Stimulated activated naive CD8-positive, alpha-beta T cell treated with anti-CD3 and anti-CD28 coated beads, Interleukin-15, amount 100 ng/mL, for 72 hours (primary cell): ENCODE measurements around the gene KLLN.
"Not testable (repeated sequence)": the region's sequence is repeated elsewhere in the genome, so short reads cannot be mapped to it uniquely, and the experiment has no call there.

Experiments used
- ATAC-seq: fragments of 150-1000 bp; cut with Tn5 transposase; 2 replicates; pipeline ENCODE4 v1.10.0; 2021; ENCODE audit warnings: mild to moderate bottlenecking, moderate library complexity
- DNase-seq, 2 donors: peaks; one replicate each; pipeline ENCODE4 v3.0.0; 2021 to 2022
- H3K27ac Mint-ChIP-seq, 2 donors: one replicate each; pipeline ENCODE4 v1.8.0; 2022; ENCODE audit warnings: mild to moderate bottlenecking in 2 of 2, mixed read lengths in 2 of 2, moderate library complexity in 2 of 2
- H3K27me3 Mint-ChIP-seq: one replicate; pipeline ENCODE4 v1.8.0; 2022; ENCODE audit warnings: mixed read lengths
- H3K4me1 Mint-ChIP-seq: one replicate; pipeline ENCODE4 v1.8.0; 2022; ENCODE audit warnings: mild to moderate bottlenecking, mixed read lengths
- H3K4me3 Mint-ChIP-seq, 2 donors: one replicate each; pipeline ENCODE4 v1.8.0; 2022; ENCODE audit warnings: mild to moderate bottlenecking in 2 of 2, mixed read lengths in 2 of 2, moderate library complexity in 1 of 2
- H3K9me3 Mint-ChIP-seq, 2 donors: one replicate each; pipeline ENCODE4 v1.8.0; 2022; ENCODE audit warnings: mixed read lengths in 2 of 2

KLLN gene

GRCh38 chr10:87863053-87863943 lies at the start of gene KLLN, which contains the start of gene PTEN:
Gene KLLN, minus strand, starts transcription at chr10:87863533. Its CDS starts 1,046 bp downstream, at chr10:87862487.
Gene PTEN, plus strand, starts transcription at chr10:87863625. Its CDS starts 845 bp downstream, at chr10:87864470.
- peaks cover 25% of the 10 kb centered on the region for H3K4me1 Mint-ChIP-seq
- H3K27ac Mint-ChIP-seq: peak within 1 kb of the TSS; percentile 96 to 98

GRCh38 chr10:87903396-87903795 lies 40.1 kb upstream of the KLLN start:
- H3K9me3 Mint-ChIP-seq: peaks cover 24 to 29% of the 10 kb centered on the region in 2 donors
- not testable (repeated sequence) for H3K27ac Mint-ChIP-seq, H3K4me3 Mint-ChIP-seq, DNase-seq, ATAC-seq, H3K27me3 Mint-ChIP-seq
- peaks cover 37% of the 10 kb centered on the region for H3K4me1 Mint-ChIP-seq

More at GRCh38 chr10:87863053-87863943, at the start of gene KLLN, which contains the start of gene PTEN:
- Mint-ChIP-seq H3K27me3 (no peaks in the 10 kb centered on the region), H3K9me3 (no peaks in the 10 kb centered on the region), H3K4me3 (peak within 1 kb of the TSS; percentile 97 to 98)
- ATAC-seq (peak; percentile 74), DNase-seq (peak; percentile 87 to 88)

- ATAC-seq, H3K27me3 Mint-ChIP-seq, H3K4me3 Mint-ChIP-seq, H3K27ac Mint-ChIP-seq, DNase-seq: not testable (repeated sequence)
- H3K4me1 Mint-ChIP-seq: peaks cover 33% of the 10 kb centered on the region
- peaks cover 24 to 27% of the 10 kb centered on the region in 2 donors for H3K9me3 Mint-ChIP-seq
Observed at GRCh38 chr10:87897957-87898356, 34.6 kb upstream of the KLLN start.

- Mint-ChIP-seq H3K9me3 (peaks cover 10 to 12% of the 10 kb centered on the region in 2 donors), H3K4me3 (no peak overlapping the region), H3K4me1 (peaks cover 43% of the 10 kb centered on the region), H3K27me3 (no peaks in the 10 kb centered on the region), H3K27ac (no peak overlapping the region)
- ATAC-seq (no peak), DNase-seq (no peak)
Observed at GRCh38 chr10:87896216-87896615, 32.9 kb upstream of the KLLN start.

- H3K27me3 Mint-ChIP-seq: no peaks in the 10 kb centered on the region
- H3K4me3 Mint-ChIP-seq: no peak overlapping the region
- H3K4me1 Mint-ChIP-seq: peaks cover 37% of the 10 kb centered on the region
- H3K9me3 Mint-ChIP-seq: peaks cover 2 to 7% of the 10 kb centered on the region in 2 donors
- DNase-seq: no peak
- H3K27ac Mint-ChIP-seq: no peak overlapping the region
- ATAC-seq: no peak
Observed at GRCh38 chr10:87895430-87895829, 32.1 kb upstream of the KLLN start.

- no peak for ATAC-seq
- Mint-ChIP-seq H3K27ac (no peak overlapping the region), H3K27me3 (no peaks in the 10 kb centered on the region), H3K4me3 (no peak overlapping the region), H3K4me1 (peaks cover 22% of the 10 kb centered on the region), H3K9me3 (peaks cover 9 to 21% of the 10 kb centered on the region in 2 donors)
- no peak for DNase-seq
Observed at GRCh38 chr10:87887548-87888289, 24.4 kb upstream of the KLLN start.

- Mint-ChIP-seq H3K4me3 (no peak overlapping the region), H3K9me3 (peaks cover 9 to 21% of the 10 kb centered on the region in 2 donors), H3K27me3 (no peaks in the 10 kb centered on the region), H3K4me1 (peaks cover 22% of the 10 kb centered on the region), H3K27ac (no peak overlapping the region)
- DNase-seq (no peak), ATAC-seq (no peak)
Observed at GRCh38 chr10:87887146-87887545, 23.8 kb upstream of the KLLN start.

- ATAC-seq: no peak
- H3K9me3 Mint-ChIP-seq: peaks cover 9 to 21% of the 10 kb centered on the region in 2 donors
- H3K27me3 Mint-ChIP-seq: no peaks in the 10 kb centered on the region
- no peak overlapping the region for H3K27ac Mint-ChIP-seq
- no peak for DNase-seq
- peaks cover 26% of the 10 kb centered on the region for H3K4me1 Mint-ChIP-seq
- no peak overlapping the region for H3K4me3 Mint-ChIP-seq
Observed at GRCh38 chr10:87886635-87887034, 23.3 kb upstream of the KLLN start.

- Mint-ChIP-seq H3K27ac (no peak overlapping the region), H3K27me3 (no peaks in the 10 kb centered on the region), H3K4me3 (no peak overlapping the region), H3K4me1 (peaks cover 35% of the 10 kb centered on the region), H3K9me3 (peaks cover 9 to 21% of the 10 kb centered on the region in 2 donors)
- DNase-seq (no peak), ATAC-seq (no peak)
Observed at GRCh38 chr10:87882555-87883294, 19.4 kb upstream of the KLLN start.

- ATAC-seq, H3K9me3 Mint-ChIP-seq, H3K27me3 Mint-ChIP-seq, H3K27ac Mint-ChIP-seq, DNase-seq: not testable (repeated sequence)
- H3K4me1 Mint-ChIP-seq: peaks cover 26% of the 10 kb centered on the region
- H3K4me3 Mint-ChIP-seq: peak overlapping the region in 1 of 2 donors; percentile 49
Observed at GRCh38 chr10:87881373-87882059, 18.2 kb upstream of the KLLN start.

GRCh38 chr10:87880336-87880735 lies 17.0 kb upstream of the KLLN start:
- Mint-ChIP-seq H3K27me3 (no peaks in the 10 kb centered on the region), H3K4me3 (no peak overlapping the region), H3K27ac (no peak overlapping the region), H3K4me1 (peaks cover 26% of the 10 kb centered on the region), H3K9me3 (no peaks in the 10 kb centered on the region)
- DNase-seq (no peak), ATAC-seq (no peak)

GRCh38 chr10:87878664-87879459 lies 15.5 kb upstream of the KLLN start:
- Mint-ChIP-seq H3K4me1 (peaks cover 28% of the 10 kb centered on the region), H3K27me3 (no peaks in the 10 kb centered on the region), H3K4me3 (no peak overlapping the region), H3K9me3 (no peaks in the 10 kb centered on the region), H3K27ac (no peak overlapping the region)
- ATAC-seq (no peak), DNase-seq (no peak)

GRCh38 chr10:87875929-87876571 lies 12.7 kb upstream of the KLLN start:
- Mint-ChIP-seq H3K4me1 (peaks cover 30% of the 10 kb centered on the region), H3K27ac (no peak overlapping the region), H3K9me3 (no peaks in the 10 kb centered on the region), H3K27me3 (no peaks in the 10 kb centered on the region), H3K4me3 (no peak overlapping the region)
- DNase-seq: no peak
- no peak for ATAC-seq

- peaks cover 33% of the 10 kb centered on the region for H3K4me1 Mint-ChIP-seq
- H3K27ac Mint-ChIP-seq: no peak overlapping the region
- H3K27me3 Mint-ChIP-seq: no peaks in the 10 kb centered on the region
- no peak overlapping the region for H3K4me3 Mint-ChIP-seq
- ATAC-seq (no peak), DNase-seq (no peak)
- no peaks in the 10 kb centered on the region for H3K9me3 Mint-ChIP-seq
Observed at GRCh38 chr10:87873656-87874055, 10.3 kb upstream of the KLLN start.
